ENCODE measurements around the gene ARHGAP30. TPM values are rescaled to one million over a fixed set of nuclear protein-coding genes. Genes with fewer than 3 reads are reported as not detected.

ARHGAP30 gene
- total RNA-seq, 1 experiment from 2014 or later = 0.39 TPM

DNA sequence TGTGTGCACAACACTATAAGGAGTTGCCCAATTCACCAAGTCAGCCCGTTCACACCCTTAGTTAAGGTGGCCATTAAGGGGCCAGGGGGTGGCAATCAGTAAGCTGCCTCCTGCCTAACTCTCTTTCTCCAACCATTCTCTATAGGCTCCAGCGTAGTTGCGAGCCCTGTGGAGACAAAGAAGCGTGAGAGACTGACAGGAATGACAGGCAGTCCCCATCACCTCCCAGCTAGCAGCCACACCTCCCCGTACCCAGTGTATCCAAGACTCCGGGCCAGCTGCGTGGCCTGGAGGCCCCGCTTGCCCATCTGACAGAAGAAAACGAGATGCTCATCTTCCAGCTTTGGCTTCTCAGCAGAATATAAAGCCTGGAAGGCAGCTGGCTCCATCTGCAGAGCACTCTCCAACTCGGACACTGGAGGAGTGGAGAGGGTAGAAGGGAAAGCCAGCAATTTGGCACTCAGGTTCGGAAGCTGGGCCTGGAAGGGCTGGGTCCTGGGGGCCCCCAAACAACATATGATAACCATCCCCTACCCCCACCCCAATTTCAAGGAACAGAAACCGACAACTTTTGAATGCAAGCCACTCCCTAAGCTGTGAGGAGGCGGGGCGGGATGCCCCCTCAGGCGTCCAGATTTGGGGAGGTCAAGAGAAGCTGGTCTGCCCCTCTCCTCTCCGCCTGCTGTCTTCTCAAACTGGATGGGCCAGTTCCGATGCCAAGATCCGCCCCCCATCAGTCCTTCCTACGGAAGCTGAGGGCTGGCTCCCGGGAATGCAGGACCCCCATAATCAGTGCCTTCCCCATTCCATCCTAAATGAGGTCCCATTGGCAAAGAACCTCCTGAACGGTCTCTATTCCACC is 31.8 kb downstream of the ARHGAP30 start:
- H2AFZ ChIP-seq (ENCODE audit: low read depth, low read length, poor library complexity, severe bottlenecking) = no peak overlapping the region
- ATAC-seq = peak; percentile 39

More for the DNA sequence above, 31.8 kb downstream of the ARHGAP30 start:
- H4K20me1 ChIP-seq (ENCODE audit: insufficient read depth) = no peaks in the 10 kb centered on the region
- H3K4me1 ChIP-seq (ENCODE audit: control insufficient read depth in 1 of 2, insufficient read depth in 2 of 2, low read length in 2 of 2) = peaks cover 20 to 39% of the 10 kb centered on the region in 2 experiments
- ChIA-PET POLR2A (interaction anchor here (0.8 to 2.3 kb wide), 5 partner anchors 8 to 47 kb away, joined by 3 to 24 read pairs (median 3); partner anchors contain the start of genes F11R and USF1), RAD21 (ENCODE audit: low non-redundant PET in 1 of 2, low total read pairs in 2 of 2, uncharacterized antibody in 2 of 2, unreplicated experiment in 2 of 2) (interaction anchor here in 1 of 2 experiments (0.7 kb wide), 1 partner anchor 60 kb away, joined by 3 read pairs; no protein-coding TSS in a partner anchor), CTCF (interaction anchor here (0.9 to 1.1 kb wide), 2 partner anchors 17 to 268 kb away, joined by 4 to 5 read pairs; partner anchors contain the start of gene F11R)
- no peak for DNase-seq (ENCODE audit: low read depth, low spot score)
- intact Hi-C loops (cut with micrococcal nuclease) = loop anchor here (2.0 kb wide), 1 partner anchor 41 kb away; no protein-coding TSS in a partner anchor
- H3K79me2 ChIP-seq (ENCODE audit: insufficient read depth, low read length) = peaks cover 35% of the 10 kb centered on the region
- peak overlapping the region; percentile 77 for H3K9ac ChIP-seq (ENCODE audit: low read length)
- H3K27ac ChIP-seq (ENCODE audit: low read depth, low read length) = peak overlapping the region; percentile 88
- no TSS peak for BruUV-seq (replicated peaks)
- no peak for TF ChIP-seq RAD21 (IDR thresholded peaks at IDR 0.05; ENCODE audit: low read depth)
- TF ChIP-seq ZFX (IDR thresholded peaks at IDR 0.05) = no peak
- TF ChIP-seq TCF7L2 (IDR thresholded peaks at IDR 0.05; ENCODE audit: borderline replicate concordance, extremely low read depth, insufficient read depth, insufficient read length) = no peak
- no peak for TF ChIP-seq EZH2phosphoT487 (IDR thresholded peaks at IDR 0.05; ENCODE audit: borderline replicate concordance)
- TF ChIP-seq ELF1 (IDR thresholded peaks at IDR 0.05; ENCODE audit: borderline replicate concordance, low read depth) = no peak
- TF ChIP-seq CBX3 (IDR thresholded peaks at IDR 0.05; ENCODE audit: low read depth) = no peak
- TF ChIP-seq, protein P1, sequence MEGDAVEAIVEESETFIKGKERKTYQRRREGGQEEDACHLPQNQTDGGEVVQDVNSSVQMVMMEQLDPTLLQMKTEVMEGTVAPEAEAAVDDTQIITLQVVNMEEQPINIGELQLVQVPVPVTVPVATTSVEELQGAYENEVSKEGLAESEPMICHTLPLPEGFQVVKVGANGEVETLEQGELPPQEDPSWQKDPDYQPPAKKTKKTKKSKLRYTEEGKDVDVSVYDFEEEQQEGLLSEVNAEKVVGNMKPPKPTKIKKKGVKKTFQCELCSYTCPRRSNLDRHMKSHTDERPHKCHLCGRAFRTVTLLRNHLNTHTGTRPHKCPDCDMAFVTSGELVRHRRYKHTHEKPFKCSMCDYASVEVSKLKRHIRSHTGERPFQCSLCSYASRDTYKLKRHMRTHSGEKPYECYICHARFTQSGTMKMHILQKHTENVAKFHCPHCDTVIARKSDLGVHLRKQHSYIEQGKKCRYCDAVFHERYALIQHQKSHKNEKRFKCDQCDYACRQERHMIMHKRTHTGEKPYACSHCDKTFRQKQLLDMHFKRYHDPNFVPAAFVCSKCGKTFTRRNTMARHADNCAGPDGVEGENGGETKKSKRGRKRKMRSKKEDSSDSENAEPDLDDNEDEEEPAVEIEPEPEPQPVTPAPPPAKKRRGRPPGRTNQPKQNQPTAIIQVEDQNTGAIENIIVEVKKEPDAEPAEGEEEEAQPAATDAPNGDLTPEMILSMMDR (IDR thresholded peaks at IDR 0.05 in 2 of 3, conservative IDR thresholded peaks at IDR 0.05 in 1 of 3; ENCODE audit: borderline replicate concordance in 1 of 3, insufficient read depth in 1 of 3, low read depth in 2 of 3, low read length in 2 of 3) = no peak
- TF ChIP-seq, protein P2, sequence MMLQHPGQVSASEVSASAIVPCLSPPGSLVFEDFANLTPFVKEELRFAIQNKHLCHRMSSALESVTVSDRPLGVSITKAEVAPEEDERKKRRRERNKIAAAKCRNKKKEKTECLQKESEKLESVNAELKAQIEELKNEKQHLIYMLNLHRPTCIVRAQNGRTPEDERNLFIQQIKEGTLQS (IDR thresholded peaks at IDR 0.05) = no peak
- TF ChIP-seq POLR2A (IDR thresholded peaks at IDR 0.05; ENCODE audit: borderline replicate concordance, extremely low read depth, insufficient read depth, insufficient read length) = no peak
- TF ChIP-seq SIN3A (IDR thresholded peaks at IDR 0.05; ENCODE audit: low read depth) = no peak
- TF ChIP-seq EZH2 (IDR thresholded peaks at IDR 0.05) = no peak
- TF ChIP-seq, protein P3, sequence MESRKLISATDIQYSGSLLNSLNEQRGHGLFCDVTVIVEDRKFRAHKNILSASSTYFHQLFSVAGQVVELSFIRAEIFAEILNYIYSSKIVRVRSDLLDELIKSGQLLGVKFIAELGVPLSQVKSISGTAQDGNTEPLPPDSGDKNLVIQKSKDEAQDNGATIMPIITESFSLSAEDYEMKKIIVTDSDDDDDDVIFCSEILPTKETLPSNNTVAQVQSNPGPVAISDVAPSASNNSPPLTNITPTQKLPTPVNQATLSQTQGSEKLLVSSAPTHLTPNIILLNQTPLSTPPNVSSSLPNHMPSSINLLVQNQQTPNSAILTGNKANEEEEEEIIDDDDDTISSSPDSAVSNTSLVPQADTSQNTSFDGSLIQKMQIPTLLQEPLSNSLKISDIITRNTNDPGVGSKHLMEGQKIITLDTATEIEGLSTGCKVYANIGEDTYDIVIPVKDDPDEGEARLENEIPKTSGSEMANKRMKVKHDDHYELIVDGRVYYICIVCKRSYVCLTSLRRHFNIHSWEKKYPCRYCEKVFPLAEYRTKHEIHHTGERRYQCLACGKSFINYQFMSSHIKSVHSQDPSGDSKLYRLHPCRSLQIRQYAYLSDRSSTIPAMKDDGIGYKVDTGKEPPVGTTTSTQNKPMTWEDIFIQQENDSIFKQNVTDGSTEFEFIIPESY (IDR thresholded peaks at IDR 0.05; ENCODE audit: extremely low read depth, insufficient replicate concordance, low read length) = no peak
- no peak for TF ChIP-seq EGR1 (IDR thresholded peaks at IDR 0.05; ENCODE audit: low read depth)
- no peak for TF ChIP-seq SRF (IDR thresholded peaks at IDR 0.05; ENCODE audit: low read depth)
- TF ChIP-seq CEBPB (IDR thresholded peaks at IDR 0.05; ENCODE audit: low read depth) = no peak
- TF ChIP-seq, protein P4, sequence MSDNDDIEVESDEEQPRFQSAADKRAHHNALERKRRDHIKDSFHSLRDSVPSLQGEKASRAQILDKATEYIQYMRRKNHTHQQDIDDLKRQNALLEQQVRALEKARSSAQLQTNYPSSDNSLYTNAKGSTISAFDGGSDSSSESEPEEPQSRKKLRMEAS (IDR thresholded peaks at IDR 0.05) = no peak
- no peak for TF ChIP-seq POLR2AphosphoS5 (IDR thresholded peaks at IDR 0.05; ENCODE audit: low read depth, low read length)
- H3K9me3 ChIP-seq (ENCODE audit: control insufficient read depth in 1 of 2, insufficient read depth in 1 of 2, low read depth in 1 of 2, low read length in 2 of 2) = no peaks in the 10 kb centered on the region
- H3K9me2 ChIP-seq (ENCODE audit: insufficient read depth) = no peaks in the 10 kb centered on the region
- H3K4me3 ChIP-seq (replicated peaks in 1 of 2; ENCODE audit: low read depth in 1 of 2, low read length in 2 of 2) = peak overlapping the region; percentile 76 to 88
- H3K4me2 ChIP-seq (ENCODE audit: low read length) = peak overlapping the region; percentile 90
- H3K36me3 ChIP-seq (ENCODE audit: control insufficient read depth in 1 of 2, insufficient read depth in 2 of 2, low read length in 2 of 2) = peaks cover 10 to 29% of the 10 kb centered on the region in 2 experiments; a peak in 3 of 4 replicates
- no peaks in the 10 kb centered on the region for H3K27me3 ChIP-seq (ENCODE audit: insufficient read depth, low read length)
